GM21576 (cell line): ENCODE results near the gene SCN9A.

Experiments used
- ATAC-seq: cut with Tn5 transposase; IDR thresholded peaks from one replicate; pipeline ENCODE4 v1.9.1; 2021; ENCODE audit warnings: mild to moderate bottlenecking, moderate library complexity; ENCODE audit not compliant: unreplicated experiment

Gene SCN9A

DNA sequence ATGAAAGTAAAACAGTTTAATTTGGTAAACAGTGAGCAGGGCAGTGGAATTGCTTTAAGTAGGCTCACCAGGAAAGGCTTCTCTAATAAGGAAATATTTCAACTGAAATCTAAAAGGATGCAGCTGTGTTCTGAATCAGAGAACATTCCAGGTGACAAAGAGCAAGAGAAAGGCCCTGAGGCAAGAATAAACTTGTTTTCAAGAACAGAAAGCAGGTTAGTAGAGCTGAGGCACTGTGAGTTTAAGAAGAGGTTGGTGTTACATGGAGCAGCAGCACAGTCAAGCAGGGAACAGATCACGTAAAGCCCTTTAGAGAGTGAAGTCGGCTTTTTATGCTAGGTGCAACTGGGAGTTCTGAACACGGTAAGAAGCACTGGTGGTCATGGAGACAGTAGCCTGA, 191.0 kb downstream of the SCN9A start:
- ATAC-seq: no peak

GRCh38 chr2:166181813-166182154, 194.0 kb downstream of the SCN9A start:
- no peak for ATAC-seq

- peak; percentile 95 for ATAC-seq
Observed at GRCh38 chr2:166180951-166181812, 194.6 kb downstream of the SCN9A start.

- ATAC-seq: no peak
Observed at GRCh38 chr2:166179201-166179600, 196.5 kb downstream of the SCN9A start.

- no peak for ATAC-seq
Observed at GRCh38 chr2:166173263-166173662, 202.5 kb downstream of the SCN9A start.

DNA sequence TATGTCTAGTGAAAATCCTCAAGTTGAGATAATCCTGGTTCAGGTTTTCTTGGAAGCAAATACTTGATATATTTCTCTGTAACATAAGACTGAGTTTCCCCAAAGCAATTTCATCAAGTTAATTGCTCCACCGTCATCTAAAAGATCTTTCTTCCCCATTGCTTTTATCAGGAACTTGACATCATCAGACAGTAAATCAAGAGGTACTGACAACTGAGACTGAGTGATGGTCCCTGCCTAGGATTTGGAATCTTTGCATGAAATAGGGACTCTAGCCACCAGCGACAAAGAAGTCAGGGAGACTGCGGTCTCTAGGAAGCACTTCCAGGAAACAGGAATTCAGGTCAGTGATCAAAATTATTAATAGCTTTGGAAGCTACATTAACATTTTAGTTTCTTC, 204.5 kb downstream of the SCN9A start:
- ATAC-seq: no peak

DNA sequence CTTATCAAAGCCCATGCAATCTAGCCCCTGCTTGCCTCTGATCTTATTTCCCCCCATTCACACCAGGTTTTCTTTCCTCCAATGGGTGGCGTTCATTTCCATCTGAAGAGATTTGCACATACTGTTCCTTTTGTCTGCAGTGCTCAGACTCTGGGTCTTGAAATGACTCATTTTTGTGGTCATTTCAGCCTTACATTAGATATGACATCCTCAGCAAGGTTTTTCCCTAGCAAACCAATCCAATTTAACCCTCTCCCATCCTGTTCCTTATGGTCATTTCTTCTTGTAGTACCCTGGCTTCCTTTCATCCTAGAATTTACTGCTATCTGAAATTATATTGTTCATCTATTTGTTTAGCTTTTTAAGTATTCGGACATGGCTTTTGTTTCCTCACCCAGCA, 205.4 kb downstream of the SCN9A start:
- ATAC-seq: peak; percentile 75

- ATAC-seq: no peak
Observed at GRCh38 chr2:166167449-166167848, 208.3 kb downstream of the SCN9A start.

GRCh38 chr2:166163775-166164174, 212.0 kb downstream of the SCN9A start:
- no peak for ATAC-seq

DNA sequence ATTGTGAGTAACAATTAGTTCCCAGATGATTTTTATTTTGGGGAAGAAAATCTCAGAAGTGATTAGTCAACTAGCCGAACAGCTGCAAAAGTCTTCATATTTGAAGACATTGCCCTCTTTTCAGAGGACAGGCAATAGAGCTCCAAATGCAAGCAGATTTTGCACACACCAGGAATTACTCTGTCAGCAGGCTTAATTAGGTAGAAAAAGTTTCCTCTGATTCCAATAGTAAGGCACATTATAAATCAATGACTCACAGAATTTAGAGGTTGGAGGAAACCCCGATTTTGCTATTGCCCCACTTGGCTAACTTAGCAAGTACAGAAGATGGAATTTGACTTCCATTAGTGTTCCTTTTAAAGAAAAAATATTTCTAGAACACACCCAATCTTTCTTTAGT, 217.2 kb downstream of the SCN9A start:
- no peak for ATAC-seq

DNA sequence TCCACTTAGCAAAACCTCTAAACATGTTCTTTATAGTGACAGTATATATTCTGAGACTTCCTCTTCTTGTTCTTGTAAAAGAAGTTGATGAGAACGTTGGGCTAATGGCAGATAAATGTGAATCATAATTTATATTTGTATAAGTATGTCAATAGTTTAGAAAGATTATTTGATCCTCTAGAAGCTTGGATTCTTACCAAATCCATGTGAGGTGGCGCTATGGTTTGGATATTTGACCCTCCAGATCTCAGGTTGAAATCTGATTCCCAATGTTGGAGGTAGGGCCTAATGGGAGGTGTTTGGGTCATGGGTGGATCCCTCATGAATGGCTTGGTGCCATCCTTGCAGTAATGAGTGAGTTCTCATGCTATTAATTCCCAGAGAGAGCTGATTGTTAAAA, 218.2 kb downstream of the SCN9A start:
- no peak for ATAC-seq

- no peak for ATAC-seq
Observed at GRCh38 chr2:166156985-166157490, 218.7 kb downstream of the SCN9A start.

- no peak for ATAC-seq
Observed at GRCh38 chr2:166155589-166155988, 220.2 kb downstream of the SCN9A start.

DNA sequence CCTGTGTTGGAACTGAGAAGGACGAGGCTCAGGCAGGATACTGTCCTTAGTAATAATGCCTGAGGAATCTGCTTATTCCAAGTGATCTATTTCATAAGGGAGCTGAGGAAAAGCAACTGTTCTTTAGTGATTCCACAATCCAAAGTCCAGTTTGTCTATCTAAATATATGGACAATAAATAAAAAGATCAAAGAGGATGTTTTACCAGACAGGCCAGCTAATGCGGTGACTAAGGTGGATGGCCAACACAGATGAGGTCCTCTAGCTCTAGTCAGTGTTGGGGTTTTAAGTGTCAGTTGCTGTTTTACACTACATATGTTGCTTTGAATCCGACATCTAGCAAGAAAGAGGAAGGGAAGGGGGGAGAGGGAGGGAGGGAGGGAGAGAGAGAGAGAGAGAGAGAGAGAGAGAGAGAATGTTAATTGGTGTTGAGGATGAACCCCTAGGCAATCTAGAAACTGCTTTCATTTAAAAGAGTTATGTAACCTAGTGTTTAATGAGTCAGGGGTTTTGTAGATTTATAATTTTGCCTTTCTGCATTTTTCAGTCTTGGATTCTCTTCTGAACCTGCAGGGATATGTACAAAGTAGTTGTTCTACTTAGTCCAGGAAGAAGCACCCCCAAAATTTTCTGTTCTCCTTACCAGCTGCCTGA, 220.9 kb downstream of the SCN9A start:
- ATAC-seq: no peak

- no peak for ATAC-seq
Observed at GRCh38 chr2:166152064-166152463, 223.7 kb downstream of the SCN9A start.

DNA sequence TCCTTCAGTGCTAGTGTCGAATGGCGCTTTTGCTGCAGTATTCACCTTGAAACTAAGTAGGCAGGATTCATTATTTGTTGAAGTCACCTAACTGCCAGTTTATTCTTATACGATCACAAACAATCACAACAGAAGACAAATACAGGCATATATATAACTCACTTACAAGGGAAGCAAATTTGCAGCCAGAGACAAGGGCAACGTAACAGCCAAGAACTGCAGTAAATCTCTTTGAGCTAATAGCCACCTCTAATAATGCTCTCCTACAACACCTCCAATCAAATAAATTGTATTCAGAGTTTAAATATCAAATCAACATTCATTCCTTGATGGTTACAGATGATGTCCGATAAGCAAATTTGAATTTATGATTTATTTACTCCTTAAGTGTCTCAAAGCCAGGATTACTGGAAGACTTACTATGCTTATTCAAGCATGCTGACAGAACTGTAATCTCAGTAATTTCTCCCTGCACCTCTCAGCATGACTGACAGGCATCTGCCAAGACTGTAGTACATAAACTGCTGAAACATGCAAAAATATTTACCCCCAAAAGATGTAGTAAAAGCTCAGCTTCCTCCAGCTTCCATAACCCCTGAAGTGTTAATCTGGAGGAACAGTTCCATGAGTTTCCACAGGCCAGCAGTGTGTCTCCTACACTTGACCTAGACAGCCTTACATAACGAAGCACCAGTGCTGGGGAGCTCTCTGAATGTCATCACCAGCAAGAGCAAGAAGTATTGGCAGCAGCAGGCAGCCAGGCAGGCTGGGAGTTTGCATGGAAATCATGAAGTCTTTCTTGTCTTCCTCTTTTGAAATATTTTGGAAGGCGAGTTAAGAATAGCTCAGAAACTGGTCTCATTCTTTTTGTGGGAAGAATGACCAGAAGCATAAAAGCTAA, 227.0 kb downstream of the SCN9A start:
- ATAC-seq: no peak

DNA sequence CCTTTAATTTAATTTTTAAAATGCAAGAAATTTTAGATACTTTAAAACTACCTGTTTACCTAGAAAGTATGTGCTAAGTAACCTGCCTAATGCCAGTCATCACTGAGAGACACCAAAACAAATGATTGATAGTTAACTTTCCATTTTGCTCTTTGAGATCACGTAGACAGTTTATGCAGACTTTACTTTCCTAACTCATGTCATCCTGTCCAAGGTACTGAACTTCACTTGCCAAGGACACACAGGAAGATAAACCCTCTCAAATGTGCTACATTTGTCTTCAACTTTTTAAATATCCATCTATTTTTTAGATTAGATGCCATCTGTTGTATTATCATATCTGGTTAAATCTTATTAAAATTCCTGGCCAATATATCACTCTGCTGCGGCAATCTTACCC, 227.9 kb downstream of the SCN9A start:
- no peak for ATAC-seq
